Cardiac fibroblast (primary cell): Measurements from ENCODE around the gene CCNI2.

Source experiments
- DNase-seq, 2 donors: peaks; one replicate each; pipeline versions ENCODE4 v3.0.0 to v3.0.0-alpha.2; 2010; ENCODE audit warnings: low read depth in 2 of 2
- H3K4me3 ChIP-seq, 2 donors: replicated peaks in 1 of 2; 1 replicate in 1 of 2; 2 replicates in 1 of 2; pipeline ENCODE4 v1.5.1; 2011; ENCODE audit warnings: low read depth in 2 of 2, low read length in 2 of 2, mild to moderate bottlenecking in 2 of 2, moderate library complexity in 1 of 2
- TF ChIP-seq, protein P1 (sequence below): IDR thresholded peaks from one replicate; pipeline ENCODE4 v1.5.1; 2011; ENCODE audit warnings: low read depth, mild to moderate bottlenecking, low read length, inconsistent platforms

CCNI2 gene

DNA sequence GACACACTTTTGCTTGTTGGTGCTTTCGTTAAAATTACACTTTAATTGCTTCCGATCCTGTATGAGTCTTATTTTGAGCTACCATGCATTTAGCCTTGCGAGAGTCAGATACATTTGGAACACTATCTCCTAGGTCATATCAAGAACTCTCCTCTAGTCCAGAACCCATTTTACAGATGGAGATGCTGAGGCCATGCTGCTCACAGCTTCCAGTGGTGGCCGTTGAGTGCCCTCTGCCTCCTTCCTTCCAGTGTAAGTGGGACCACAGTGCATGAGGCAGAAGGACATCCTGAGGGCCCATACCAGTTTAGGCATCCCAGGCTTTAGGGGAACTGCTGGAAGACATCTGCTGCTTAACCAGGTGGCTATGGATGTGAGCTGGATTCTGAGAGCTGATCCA, 6.9 kb downstream of the CCNI2 start:
- no peak for DNase-seq
- H3K4me3 ChIP-seq = no peak overlapping the region
- TF ChIP-seq, protein P1, sequence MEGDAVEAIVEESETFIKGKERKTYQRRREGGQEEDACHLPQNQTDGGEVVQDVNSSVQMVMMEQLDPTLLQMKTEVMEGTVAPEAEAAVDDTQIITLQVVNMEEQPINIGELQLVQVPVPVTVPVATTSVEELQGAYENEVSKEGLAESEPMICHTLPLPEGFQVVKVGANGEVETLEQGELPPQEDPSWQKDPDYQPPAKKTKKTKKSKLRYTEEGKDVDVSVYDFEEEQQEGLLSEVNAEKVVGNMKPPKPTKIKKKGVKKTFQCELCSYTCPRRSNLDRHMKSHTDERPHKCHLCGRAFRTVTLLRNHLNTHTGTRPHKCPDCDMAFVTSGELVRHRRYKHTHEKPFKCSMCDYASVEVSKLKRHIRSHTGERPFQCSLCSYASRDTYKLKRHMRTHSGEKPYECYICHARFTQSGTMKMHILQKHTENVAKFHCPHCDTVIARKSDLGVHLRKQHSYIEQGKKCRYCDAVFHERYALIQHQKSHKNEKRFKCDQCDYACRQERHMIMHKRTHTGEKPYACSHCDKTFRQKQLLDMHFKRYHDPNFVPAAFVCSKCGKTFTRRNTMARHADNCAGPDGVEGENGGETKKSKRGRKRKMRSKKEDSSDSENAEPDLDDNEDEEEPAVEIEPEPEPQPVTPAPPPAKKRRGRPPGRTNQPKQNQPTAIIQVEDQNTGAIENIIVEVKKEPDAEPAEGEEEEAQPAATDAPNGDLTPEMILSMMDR = no peak

- TF ChIP-seq, protein P1 = peak; percentile 20
- peak; percentile 37 to 61 for DNase-seq
Observed at GRCh38 chr5:132754947-132755346, 7.7 kb downstream of the CCNI2 start.

DNA sequence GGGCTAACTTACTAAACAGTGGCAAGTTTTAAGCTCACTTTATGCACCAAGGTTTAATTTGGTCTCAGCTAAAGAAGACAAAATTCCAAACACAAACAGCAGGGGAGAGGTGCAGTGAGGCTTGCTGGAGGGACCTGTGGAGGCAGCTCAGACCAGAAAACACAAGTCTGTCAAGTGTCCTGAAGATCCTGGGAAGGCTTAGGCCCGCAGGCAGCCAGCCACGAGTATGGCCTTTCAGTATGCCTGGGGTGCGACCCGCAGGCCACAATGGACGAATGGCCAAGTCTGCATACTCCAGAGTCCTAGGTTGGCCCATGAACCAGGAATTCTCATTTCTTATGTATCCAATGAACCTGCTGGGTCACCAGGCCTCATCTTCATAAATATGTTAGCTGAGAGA, 9.3 kb downstream of the CCNI2 start:
- TF ChIP-seq, protein P1 = no peak
- no peak overlapping the region for H3K4me3 ChIP-seq
- no peak for DNase-seq

More at GRCh38 chr5:132754947-132755346, 7.7 kb downstream of the CCNI2 start:
- no peak overlapping the region for H3K4me3 ChIP-seq

DNA sequence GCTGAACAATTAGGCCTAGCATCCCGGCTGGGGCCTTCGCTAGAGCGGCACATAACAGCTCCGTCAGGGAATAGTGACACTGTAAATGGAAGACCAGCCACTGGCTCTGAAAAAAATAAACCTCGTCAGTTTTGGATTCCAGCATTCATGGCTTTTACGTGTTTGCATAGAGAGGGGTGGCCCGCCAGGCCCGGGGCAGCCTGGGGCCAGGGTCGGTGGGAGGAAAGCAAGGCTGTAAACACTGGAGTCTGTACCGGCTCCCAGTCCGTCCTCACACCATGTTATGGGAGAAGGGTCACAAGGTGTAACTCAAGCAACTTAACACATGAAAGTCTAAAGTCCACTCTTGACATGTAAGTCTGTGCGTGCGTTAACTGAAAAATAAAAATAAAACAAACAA, 11.2 kb downstream of the CCNI2 start:
- no peak overlapping the region for H3K4me3 ChIP-seq
- DNase-seq = no peak
- TF ChIP-seq, protein P1 = no peak

DNA sequence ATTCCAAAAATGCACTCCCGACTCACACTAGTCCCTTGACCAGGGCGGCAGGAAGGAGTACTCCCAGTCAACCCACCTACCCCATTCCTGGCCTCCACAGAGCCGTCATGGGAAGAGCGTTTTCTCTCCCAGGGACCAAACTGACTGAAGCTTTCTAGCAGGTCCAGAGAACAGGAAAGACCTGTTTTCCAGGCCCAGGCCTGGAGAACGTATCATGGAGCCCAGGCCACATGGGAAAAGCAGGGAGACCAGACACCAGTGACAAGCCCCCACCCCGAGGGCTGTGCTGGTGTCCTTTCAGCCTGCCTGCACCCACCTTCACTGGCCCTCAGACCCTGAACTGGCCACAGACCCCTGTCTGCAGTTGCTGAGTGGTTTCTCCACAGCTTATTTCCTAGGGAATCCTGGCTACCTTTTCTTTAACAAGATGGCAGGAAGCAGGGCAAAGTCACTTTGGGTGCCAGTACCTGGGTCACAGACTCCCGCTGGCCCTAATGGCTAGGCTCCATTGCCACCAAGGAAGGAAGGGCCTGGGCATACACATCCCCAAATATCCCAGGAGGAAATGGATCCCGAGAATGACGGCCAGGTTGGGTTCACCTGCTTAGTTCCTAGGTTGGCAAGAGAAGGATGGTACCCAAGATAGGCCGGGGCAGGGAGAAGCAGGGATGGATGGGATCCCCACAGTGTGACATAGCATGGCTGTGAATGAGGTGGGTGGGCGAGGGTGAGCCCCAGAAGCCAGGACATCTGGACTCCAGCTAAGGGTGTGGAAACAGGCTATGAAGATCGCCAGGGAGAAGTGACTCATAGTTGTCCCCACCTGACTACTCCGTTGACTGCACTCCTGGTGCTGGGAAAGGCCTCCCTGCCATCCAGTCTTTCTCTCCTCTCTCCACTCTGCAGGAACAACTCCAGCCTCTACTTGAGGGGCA, 12.2 kb downstream of the CCNI2 start:
- TF ChIP-seq, protein P1 = no peak
- H3K4me3 ChIP-seq = no peak overlapping the region
- no peak for DNase-seq

GRCh38 chr5:132760049-132760420, 12.8 kb downstream of the CCNI2 start:
- DNase-seq = no peak
- TF ChIP-seq, protein P1 = no peak
- H3K4me3 ChIP-seq = no peak overlapping the region
